ENCODE measurements around the gene PLPP6.

Gene PLPP6

DNA sequence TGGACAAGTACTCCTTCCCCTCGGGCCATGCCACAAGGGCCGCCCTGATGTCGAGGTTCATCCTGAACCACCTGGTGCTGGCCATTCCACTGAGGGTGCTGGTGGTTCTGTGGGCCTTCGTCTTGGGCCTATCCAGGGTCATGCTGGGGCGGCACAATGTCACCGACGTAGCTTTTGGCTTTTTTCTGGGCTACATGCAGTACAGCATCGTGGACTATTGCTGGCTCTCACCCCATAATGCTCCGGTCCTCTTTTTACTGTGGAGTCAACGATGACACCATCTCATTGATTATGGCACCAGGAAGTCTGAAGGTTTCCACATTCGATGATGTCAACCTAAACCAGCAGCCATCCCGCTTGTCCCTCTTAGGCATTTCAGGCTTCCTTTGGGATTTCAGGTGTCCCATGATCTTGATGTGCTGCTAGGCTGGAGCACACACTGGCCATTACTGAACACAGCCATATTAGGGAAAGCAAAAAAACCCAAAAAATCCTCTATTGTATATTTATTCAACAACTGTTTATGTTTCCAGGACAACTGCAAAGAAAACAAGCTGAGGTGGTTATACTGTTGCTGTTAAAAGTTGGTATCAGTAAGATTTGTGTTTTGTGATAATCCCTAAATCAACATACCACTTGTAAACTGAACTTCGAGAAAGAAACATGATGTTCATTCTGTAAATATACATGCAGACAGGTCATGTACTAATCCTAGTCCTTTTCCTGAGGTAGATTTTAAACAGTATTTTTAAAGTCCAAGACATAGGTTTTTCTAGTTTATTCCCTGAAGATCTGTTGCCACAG lies 1.1 kb downstream of the PLPP6 start:
- no peak for DNase-seq

DNA sequence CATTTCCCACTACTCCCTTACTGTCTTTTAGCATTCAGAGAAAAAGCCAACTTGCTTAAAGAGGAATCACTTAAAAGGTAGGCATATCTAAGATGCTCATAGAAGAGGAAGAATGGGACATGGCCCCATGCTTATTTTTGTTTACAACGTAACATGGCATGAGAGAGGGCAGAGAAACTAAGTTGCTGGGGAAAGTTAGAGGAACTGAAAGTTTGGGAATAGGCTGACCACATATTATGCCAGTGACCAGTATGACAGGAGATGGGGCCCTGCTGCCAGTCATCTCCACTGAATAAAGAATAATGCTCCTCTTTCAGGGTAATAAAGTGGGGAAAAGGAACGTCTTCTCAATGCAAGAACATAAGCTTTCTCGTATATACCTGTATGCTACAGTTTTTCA lies 1.9 kb downstream of the PLPP6 start:
- no peak for DNase-seq

GRCh38 chr9:4665357-4665756 lies 3.3 kb downstream of the PLPP6 start:
- no peak for DNase-seq

- DNase-seq, result peak; percentile 18
Observed at GRCh38 chr9:4666042-4666699, 4.1 kb downstream of the PLPP6 start, which contains the start of gene SPATA6L. SPATA6L (minus strand) TSS chr9:4666480; CDS start chr9:4666250, 230 bp downstream.

DNA sequence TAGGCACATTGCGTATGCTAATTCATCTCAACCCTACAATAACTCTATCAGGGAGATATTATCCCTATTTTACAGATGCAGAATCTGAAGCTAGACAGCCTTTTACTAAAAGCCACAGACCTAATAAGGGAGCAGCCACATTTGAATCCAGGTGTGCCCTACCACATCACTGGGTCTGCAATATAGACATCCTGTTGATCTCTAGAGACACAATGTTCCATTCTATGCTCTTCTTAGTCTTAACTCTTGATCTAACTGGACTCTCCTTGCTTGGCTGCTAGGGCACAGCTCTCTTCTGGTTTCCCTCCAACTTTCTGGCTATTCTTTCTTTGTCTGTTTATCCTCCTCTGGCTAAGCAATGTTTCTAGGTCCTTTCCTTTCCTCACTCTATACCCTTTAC lies 5.6 kb downstream of the PLPP6 start:
- no peak for DNase-seq

GRCh38 chr9:4668604-4669003 lies 6.5 kb downstream of the PLPP6 start:
- no peak for DNase-seq

GRCh38 chr9:4669890-4670289 lies 7.8 kb downstream of the PLPP6 start:
- DNase-seq, result no peak

GRCh38 chr9:4670591-4670990 lies 8.5 kb downstream of the PLPP6 start:
- DNase-seq, result no peak

GRCh38 chr9:4671737-4672136 lies 9.6 kb downstream of the PLPP6 start:
- DNase-seq, result no peak

DNA sequence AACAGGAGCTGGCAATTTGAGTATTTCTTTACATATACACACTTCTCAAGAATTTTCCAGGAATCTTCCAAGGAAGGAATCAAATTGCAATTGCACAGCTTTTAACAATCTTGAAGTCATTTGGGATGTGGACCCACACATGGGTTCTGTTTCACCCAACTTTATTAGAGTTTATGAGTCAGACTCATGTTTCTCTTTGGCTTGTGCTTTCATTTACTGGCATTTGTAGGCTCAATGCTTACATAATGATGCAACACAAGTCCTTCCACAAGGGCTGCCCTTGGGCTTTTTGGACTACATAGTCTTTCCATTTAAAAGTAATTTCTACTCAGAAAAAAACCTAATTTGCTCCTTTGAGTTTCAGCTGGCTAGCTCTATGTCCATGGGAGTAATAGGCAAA lies 12.7 kb downstream of the PLPP6 start:
- no peak for DNase-seq

- no peak for DNase-seq
Observed at GRCh38 chr9:4677392-4677791, 15.3 kb downstream of the PLPP6 start.

- DNase-seq, result no peak
Observed at GRCh38 chr9:4678679-4679267, 16.7 kb downstream of the PLPP6 start.

DNA sequence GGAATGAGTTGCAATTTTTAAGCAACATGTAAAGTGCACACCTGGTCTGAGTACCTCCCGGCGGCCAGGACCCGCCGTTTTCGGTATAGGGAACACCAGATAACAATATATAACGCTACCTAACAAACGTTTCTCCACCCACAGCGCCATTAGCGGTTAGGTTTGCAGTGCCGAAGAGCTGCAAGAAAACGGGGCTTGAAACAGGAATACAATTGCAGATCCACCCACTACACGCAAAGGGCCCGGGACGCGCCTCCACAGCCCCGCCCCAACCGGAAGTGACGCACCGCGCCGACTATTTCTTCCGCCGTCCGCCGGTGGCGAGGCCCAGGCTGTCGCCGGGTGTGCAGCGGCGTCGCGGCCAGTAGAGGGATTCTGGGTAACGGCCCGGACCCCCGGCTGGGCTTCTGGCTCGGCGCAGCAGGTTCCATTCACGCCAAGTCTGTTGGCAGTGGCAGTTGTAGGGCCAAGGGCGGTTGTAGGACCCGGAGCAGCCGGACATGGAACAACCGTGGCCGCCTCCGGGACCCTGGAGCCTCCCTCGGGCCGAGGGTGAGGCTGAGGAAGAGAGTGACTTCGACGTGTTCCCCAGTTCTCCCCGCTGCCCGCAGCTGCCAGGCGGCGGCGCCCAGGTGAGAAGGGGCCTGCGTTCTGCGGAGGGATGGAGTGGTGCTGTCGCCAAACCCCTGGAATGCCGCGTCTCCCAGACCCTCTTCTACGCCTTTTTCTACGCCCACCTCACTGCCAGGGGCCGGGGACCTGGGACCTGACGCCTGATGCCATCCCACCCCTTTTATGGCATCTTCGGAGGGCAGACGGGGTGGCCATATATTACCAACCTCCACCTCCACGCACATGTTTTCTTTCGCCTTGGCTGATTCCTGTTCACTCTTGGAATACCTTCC lies 17.4 kb downstream of the PLPP6 start, which contains the start of gene CDC37L1:
CDC37L1 (plus strand) TSS at position 302 of the 905 bp plus-strand sequence; CDS start at position 501, 199 bp downstream.
- peak; percentile 98 for DNase-seq

- DNase-seq, result no peak
Observed at GRCh38 chr9:4680173-4680525, 18.1 kb downstream of the PLPP6 start.

GRCh38 chr9:4680750-4681149 lies 18.7 kb downstream of the PLPP6 start:
- no peak for DNase-seq

DNA sequence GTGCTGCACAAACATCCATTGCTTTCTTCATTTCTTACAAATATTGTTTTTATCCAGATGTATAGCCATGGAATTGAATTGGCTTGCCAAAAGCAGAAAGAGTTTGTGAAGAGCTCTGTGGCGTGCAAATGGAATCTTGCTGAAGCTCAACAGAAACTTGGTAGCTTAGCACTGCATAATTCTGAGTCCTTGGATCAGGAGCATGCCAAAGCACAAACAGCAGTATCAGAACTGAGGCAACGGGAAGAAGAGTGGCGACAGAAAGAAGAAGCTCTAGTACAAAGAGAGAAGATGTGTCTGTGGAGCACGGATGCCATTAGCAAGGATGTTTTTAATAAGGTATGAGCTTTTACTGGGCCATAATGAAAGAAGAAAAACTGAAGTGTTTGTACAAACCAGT lies 22.7 kb downstream of the PLPP6 start:
- DNase-seq, result no peak

- DNase-seq, result no peak
Observed at GRCh38 chr9:4686112-4686511, 24.0 kb downstream of the PLPP6 start.

DNA sequence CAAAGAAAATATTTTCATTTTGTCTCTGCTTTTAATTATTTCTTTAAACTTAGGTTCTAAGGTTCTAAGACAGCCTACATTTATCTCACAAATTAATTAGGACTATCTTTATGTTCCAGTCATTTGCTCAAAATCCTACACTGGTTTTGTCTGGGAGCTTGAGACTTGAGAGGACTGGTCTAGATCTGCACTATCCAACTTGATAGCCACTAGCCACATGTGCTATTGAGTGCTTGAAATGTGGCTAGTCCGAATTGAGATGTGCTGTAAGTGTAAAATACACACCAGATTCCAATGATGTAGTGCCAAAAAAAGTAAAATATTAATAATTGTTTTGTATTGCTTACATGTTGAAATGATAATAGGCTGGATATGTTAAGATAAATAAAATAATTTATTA lies 24.5 kb downstream of the PLPP6 start:
- DNase-seq, result no peak

DNA sequence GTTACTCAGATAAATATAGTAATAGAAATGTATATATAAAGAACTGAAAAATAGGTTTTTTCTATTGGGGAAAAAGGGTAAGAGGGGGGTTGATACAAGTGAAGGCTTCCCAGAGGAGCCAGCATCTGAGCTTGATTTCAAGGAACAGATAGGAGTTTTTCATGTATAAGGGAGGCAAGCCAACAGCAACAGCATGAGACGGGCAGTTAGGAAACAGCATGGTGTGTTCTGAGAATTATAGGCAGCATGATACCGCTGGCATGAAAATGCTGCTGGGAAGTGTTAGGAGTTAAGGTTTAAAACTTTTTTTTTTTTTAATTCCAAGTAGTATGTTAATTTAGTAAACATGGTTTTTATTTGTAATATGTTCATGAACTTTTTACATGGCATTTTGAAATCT lies 26.9 kb downstream of the PLPP6 start:
- no peak for DNase-seq

GRCh38 chr9:4689687-4690104 lies 27.6 kb downstream of the PLPP6 start:
- DNase-seq, result no peak

DNA sequence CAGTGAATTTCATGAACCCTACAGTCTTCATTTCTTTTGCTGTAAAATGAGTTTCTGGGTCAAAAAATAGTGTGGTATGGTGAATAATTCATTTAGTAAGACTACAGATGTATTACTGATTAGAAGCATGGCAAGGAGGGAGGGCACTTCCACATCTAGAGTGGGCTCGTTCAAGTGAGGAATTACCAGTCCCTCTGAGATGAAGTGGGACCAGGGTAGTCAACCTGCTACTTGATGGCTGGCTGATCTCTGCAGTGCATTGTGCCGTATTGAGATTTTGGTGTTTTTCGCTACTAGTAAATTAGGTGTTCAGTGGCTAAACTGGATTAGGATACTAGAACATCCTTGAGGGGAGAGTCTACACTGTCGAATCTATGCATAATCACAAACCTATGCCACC lies 28.1 kb downstream of the PLPP6 start:
- DNase-seq, result no peak

GRCh38 chr9:4691795-4692194 lies 29.7 kb downstream of the PLPP6 start:
- no peak for DNase-seq

DNA sequence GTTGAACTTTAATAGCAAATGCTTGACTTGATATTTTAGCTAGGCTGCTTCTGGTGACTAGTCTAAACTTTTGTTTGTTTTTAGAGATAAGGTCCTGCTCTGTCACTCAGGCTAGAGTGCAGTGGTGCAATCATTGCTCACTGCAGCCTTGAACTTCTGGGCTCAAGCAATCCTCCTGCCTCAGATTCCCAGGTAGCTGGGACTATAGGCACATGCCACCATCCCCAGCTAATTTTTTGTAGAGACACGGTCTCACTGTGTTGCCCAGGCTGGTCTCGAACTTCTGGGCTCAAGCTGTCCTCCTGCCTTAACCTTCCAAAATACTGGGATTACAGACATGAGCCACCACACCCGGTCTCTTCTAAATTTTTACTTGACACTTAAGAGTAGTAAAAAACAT lies 38.0 kb downstream of the PLPP6 start:
- DNase-seq, result no peak

Measured in activated gamma-delta T cell (primary cell).